Urothelium cell line (cell line): ENCODE measurements around the gene GDF3.
A peak's percentile ranks its signal among the peaks of the same experiment; 100 is the strongest.
"Not testable (repeated sequence)": the region's sequence is repeated elsewhere in the genome, so short reads cannot be mapped to it uniquely, and the experiment has no call there.

ENCODE experiments used
- DNase-seq: peaks from one replicate; pipeline ENCODE4 v3.0.0; 2011; ENCODE audit warnings: low spot score, mixed read lengths
- FAIRE-seq: peaks from 2 replicates; lab custom pipeline; 2011; peaks lifted over from hg19 to GRCh38; lab: Jason Lieb, UNC

GDF3 gene

GRCh38 chr12:7668171-7668570 is 27.4 kb downstream of the GDF3 start:
- DNase-seq (no peak), FAIRE-seq (no peak)

GRCh38 chr12:7667125-7667524 is 28.4 kb downstream of the GDF3 start:
- DNase-seq, result peak; percentile 47
- FAIRE-seq, result no peak

GRCh38 chr12:7666595-7666994 is 29.0 kb downstream of the GDF3 start:
- DNase-seq (no peak), FAIRE-seq (no peak)

GRCh38 chr12:7661741-7662140 is 33.8 kb downstream of the GDF3 start:
- no peak for FAIRE-seq

GRCh38 chr12:7656121-7656520 is 39.5 kb downstream of the GDF3 start:
- DNase-seq (no peak), FAIRE-seq (no peak)

More at GRCh38 chr12:7661741-7662140, 33.8 kb downstream of the GDF3 start:
- no peak for DNase-seq

GRCh38 chr12:7650091-7650490 is 45.5 kb downstream of the GDF3 start:
- no peak for FAIRE-seq
- no peak for DNase-seq

GRCh38 chr12:7647071-7647470 is 48.5 kb downstream of the GDF3 start:
- FAIRE-seq (no peak), DNase-seq (no peak)

- DNase-seq (no peak), FAIRE-seq (no peak)
Measured at GRCh38 chr12:7646178-7646475, 49.4 kb downstream of the GDF3 start.

- FAIRE-seq, result no peak
Measured at GRCh38 chr12:7645395-7646177, 50.0 kb downstream of the GDF3 start.

GRCh38 chr12:7642876-7643309 is 52.7 kb downstream of the GDF3 start:
- DNase-seq, result no peak
- FAIRE-seq, result no peak

More at GRCh38 chr12:7645395-7646177, 50.0 kb downstream of the GDF3 start:
- DNase-seq, result peak; percentile 47

GRCh38 chr12:7642287-7642686 is 53.3 kb downstream of the GDF3 start:
- DNase-seq, result no peak
- no peak for FAIRE-seq

- FAIRE-seq, DNase-seq: not testable (repeated sequence)
Measured at GRCh38 chr12:7640123-7640995, 55.2 kb downstream of the GDF3 start.
